ENCODE data around the gene AKIRIN2.
"Not testable (repeated sequence)": the region's sequence is repeated elsewhere in the genome, so short reads cannot be mapped to it uniquely, and the experiment has no call there.

The AKIRIN2 gene

DNA sequence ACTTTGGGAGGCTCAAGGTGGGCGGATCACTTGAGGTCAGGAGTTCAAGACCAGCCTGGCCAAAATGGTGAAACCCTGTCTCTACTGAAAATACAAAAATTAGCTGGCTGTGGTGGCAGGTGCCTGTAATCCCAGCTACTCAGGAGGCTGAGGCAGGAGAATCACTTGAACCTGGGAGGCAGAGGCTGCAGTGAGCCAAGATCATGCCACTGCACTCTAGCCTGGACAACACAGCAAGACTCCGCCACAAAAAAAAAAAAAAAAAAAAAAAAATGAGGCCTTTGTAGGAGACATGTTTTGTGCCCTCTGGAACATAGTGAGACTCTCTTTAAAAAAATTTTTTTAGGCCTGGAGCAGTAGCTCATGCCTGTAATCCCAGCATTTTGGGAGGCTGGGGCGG is 10.7 kb upstream of the AKIRIN2 start:
- H3K27ac ChIP-seq (ENCODE audit: low read depth, low read length); H2BK15ac ChIP-seq (replicated peaks; ENCODE audit: low read depth); H3K4ac ChIP-seq (ENCODE audit: low read depth, low read length); H3K23ac ChIP-seq (ENCODE audit: low read length); H3K36me3 ChIP-seq (ENCODE audit: control insufficient read depth, insufficient read depth, low read length); H3K9ac ChIP-seq (ENCODE audit: low read length); H2BK5ac ChIP-seq (ENCODE audit: low read length); H2AK5ac ChIP-seq (ENCODE audit: low read length); H3K4me1 ChIP-seq (ENCODE audit: control insufficient read depth, low read depth, low read length); H4K8ac ChIP-seq (ENCODE audit: low read depth, low read length); H3K79me1 ChIP-seq (ENCODE audit: low read length); H3K27me3 ChIP-seq (ENCODE audit: insufficient read depth, low read length, poor library complexity); H3K18ac ChIP-seq (ENCODE audit: low read length); DNase-seq; H3K4me3 ChIP-seq (ENCODE audit: low read length); H4K5ac ChIP-seq (ENCODE audit: low read length); H3K79me2 ChIP-seq (ENCODE audit: control insufficient read depth, insufficient read depth, low read length); H2BK120ac ChIP-seq (ENCODE audit: low read depth, low read length); H3K56ac ChIP-seq (ENCODE audit: low read length); H3K4me2 ChIP-seq (ENCODE audit: low read length): not testable (repeated sequence)
- no CpG with 5 or more reads among the region's 3 CpGs for WGBS (ENCODE audit: extremely low coverage, insufficient coverage, low lambda C conversion rate)

- DNase-seq, result no peak
- no peak overlapping the region for H3K4me2 ChIP-seq (ENCODE audit: low read length)
- H3K18ac ChIP-seq (ENCODE audit: low read length), result no peak overlapping the region
- H2BK5ac ChIP-seq (ENCODE audit: low read length), result no peak overlapping the region
- H3K4me1 ChIP-seq (ENCODE audit: control insufficient read depth, low read depth, low read length), result no peaks in the 10 kb centered on the region
- H3K23ac ChIP-seq (ENCODE audit: low read length), result no peak overlapping the region
- no peaks in the 10 kb centered on the region for H3K79me1 ChIP-seq (ENCODE audit: low read length)
- H2AK5ac ChIP-seq (ENCODE audit: low read length), result no peak overlapping the region
- no peak overlapping the region for H2BK15ac ChIP-seq (replicated peaks; ENCODE audit: low read depth)
- no peak overlapping the region for H3K4me3 ChIP-seq (ENCODE audit: low read length)
- H3K9ac ChIP-seq (ENCODE audit: low read length), result no peak overlapping the region
- H3K36me3 ChIP-seq (ENCODE audit: control insufficient read depth, insufficient read depth, low read length), result no peaks in the 10 kb centered on the region
- no CpG with 5 or more reads among the region's 3 CpGs for WGBS (ENCODE audit: extremely low coverage, insufficient coverage, low lambda C conversion rate)
- H3K4ac ChIP-seq (ENCODE audit: low read depth, low read length), result no peak overlapping the region
- H3K27me3 ChIP-seq (ENCODE audit: insufficient read depth, low read length, poor library complexity), result no peaks in the 10 kb centered on the region
- H2BK120ac ChIP-seq (ENCODE audit: low read depth, low read length), result no peak overlapping the region
- H4K5ac ChIP-seq (ENCODE audit: low read length), result no peak overlapping the region
- H4K8ac ChIP-seq (ENCODE audit: low read depth, low read length), result no peak overlapping the region
- no peaks in the 10 kb centered on the region for H3K79me2 ChIP-seq (ENCODE audit: control insufficient read depth, insufficient read depth, low read length)
- H3K56ac ChIP-seq (ENCODE audit: low read length), result no peak overlapping the region
- no peak overlapping the region for H3K27ac ChIP-seq (ENCODE audit: low read depth, low read length)
These were observed 8.1 kb upstream of the AKIRIN2 start for GRCh38 chr6:87710090-87710489.

DNA sequence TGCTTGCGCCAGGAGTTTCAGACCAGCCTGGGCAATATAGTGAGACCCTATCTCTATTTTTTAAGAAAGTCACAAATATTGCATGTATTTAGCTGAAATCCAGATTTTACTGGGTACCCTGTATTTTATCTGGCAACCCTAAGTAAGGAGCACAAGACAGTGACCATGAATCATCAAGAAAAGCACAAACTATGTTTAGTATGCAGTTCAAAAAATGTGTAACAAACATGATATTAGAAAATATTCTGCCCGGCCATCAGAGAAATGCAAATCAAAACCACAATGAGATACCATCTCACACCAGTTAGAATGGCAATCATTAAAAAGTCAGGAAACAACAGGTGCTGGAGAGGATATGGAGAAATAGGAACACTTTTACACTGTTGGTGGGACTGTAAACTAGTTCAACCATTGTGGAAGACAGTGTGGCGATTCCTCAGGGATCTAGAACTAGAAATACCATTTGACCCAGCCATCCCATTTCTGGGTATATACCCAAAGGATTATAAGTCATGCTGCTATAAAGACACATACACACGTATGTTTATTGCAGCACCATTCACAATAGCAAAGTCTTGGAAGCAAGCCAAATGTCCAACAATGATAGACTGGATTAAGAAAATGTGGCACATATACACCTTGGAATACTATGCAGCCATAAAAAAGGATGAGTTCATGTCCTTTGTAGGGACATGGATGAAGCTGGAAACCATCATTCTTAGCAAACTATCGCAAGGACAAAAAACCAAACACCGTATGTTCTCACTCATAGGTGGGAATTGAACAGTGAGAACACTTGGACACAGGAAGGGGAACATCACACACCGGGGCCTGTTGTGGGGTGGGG is 6.8 kb upstream of the AKIRIN2 start:
- not testable (repeated sequence) for H2BK5ac ChIP-seq (ENCODE audit: low read length); H3K9ac ChIP-seq (ENCODE audit: low read length); H3K18ac ChIP-seq (ENCODE audit: low read length); H3K79me2 ChIP-seq (ENCODE audit: control insufficient read depth, insufficient read depth, low read length); H3K23ac ChIP-seq (ENCODE audit: low read length); H3K56ac ChIP-seq (ENCODE audit: low read length); H3K27ac ChIP-seq (ENCODE audit: low read depth, low read length); H3K4me3 ChIP-seq (ENCODE audit: low read length); H3K79me1 ChIP-seq (ENCODE audit: low read length); H2BK15ac ChIP-seq (replicated peaks; ENCODE audit: low read depth); H3K4me2 ChIP-seq (ENCODE audit: low read length); H3K4me1 ChIP-seq (ENCODE audit: control insufficient read depth, low read depth, low read length); H3K27me3 ChIP-seq (ENCODE audit: insufficient read depth, low read length, poor library complexity); H3K36me3 ChIP-seq (ENCODE audit: control insufficient read depth, insufficient read depth, low read length); H4K5ac ChIP-seq (ENCODE audit: low read length); DNase-seq; H3K4ac ChIP-seq (ENCODE audit: low read depth, low read length); H2AK5ac ChIP-seq (ENCODE audit: low read length); H2BK120ac ChIP-seq (ENCODE audit: low read depth, low read length); H4K8ac ChIP-seq (ENCODE audit: low read depth, low read length)
- WGBS (ENCODE audit: extremely low coverage, insufficient coverage, low lambda C conversion rate), result no CpG with 5 or more reads among the region's 7 CpGs

DNA sequence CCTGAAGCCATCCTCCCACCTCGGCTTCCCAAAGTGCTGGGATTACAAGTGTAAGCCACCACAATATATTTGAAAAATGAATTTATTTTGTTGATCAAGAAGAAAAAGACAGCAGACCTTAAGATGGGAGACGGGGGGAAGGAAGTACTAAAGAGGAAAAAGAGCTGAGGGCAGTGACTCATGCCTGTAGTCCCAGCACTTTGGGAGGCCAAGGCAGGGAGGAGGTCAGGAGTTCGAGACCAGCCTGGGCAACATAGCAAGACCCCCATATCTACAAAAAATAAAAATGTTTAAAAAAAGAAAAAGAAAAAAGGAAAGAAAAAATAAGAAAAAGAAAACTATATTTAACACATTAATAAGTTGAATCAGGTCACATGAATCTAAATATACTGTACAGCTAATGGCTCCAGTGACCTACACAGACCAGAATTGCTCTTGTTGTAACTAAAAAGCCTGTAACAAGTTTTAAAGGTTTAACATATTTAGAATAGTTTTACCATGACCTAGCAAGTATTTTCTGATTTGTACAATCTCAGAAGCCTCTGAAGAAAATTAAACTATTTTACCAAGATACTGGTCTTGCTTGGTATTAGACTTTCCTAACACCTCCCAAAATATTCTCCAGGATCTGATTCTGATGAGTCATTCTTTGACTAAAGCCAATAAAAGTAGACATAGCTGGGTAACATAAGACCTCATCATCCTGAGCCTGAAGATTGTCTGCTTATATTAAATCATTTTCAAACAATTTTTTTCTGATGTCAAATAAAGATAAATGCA is 4.3 kb upstream of the AKIRIN2 start:
- Histone ChIP-seq H2BK120ac (ENCODE audit: low read depth, low read length) (no peak overlapping the region), H3K27me3 (ENCODE audit: insufficient read depth, low read length, poor library complexity) (no peaks in the 10 kb centered on the region), H2BK15ac (replicated peaks; ENCODE audit: low read depth) (no peak overlapping the region), H3K23ac (ENCODE audit: low read length) (no peak overlapping the region), H3K79me2 (ENCODE audit: control insufficient read depth, insufficient read depth, low read length) (peaks cover 6% of the 10 kb centered on the region), H3K4me2 (ENCODE audit: low read length) (no peak overlapping the region), H3K18ac (ENCODE audit: low read length) (no peak overlapping the region), H3K4ac (ENCODE audit: low read depth, low read length) (no peak overlapping the region), H3K56ac (ENCODE audit: low read length) (no peak overlapping the region), H2BK5ac (ENCODE audit: low read length) (no peak overlapping the region), H3K9ac (ENCODE audit: low read length) (no peak overlapping the region), H4K8ac (ENCODE audit: low read depth, low read length) (no peak overlapping the region), H3K79me1 (ENCODE audit: low read length) (no peaks in the 10 kb centered on the region), H3K27ac (ENCODE audit: low read depth, low read length) (no peak overlapping the region), H4K5ac (ENCODE audit: low read length) (no peak overlapping the region), H3K4me3 (ENCODE audit: low read length) (no peak overlapping the region), H3K4me1 (ENCODE audit: control insufficient read depth, low read depth, low read length) (no peaks in the 10 kb centered on the region), H2AK5ac (ENCODE audit: low read length) (no peak overlapping the region), H3K36me3 (ENCODE audit: control insufficient read depth, insufficient read depth, low read length) (no peaks in the 10 kb centered on the region)
- DNase-seq, result no peak
- no CpG with 5 or more reads among the region's 3 CpGs for WGBS (ENCODE audit: extremely low coverage, insufficient coverage, low lambda C conversion rate)

DNA sequence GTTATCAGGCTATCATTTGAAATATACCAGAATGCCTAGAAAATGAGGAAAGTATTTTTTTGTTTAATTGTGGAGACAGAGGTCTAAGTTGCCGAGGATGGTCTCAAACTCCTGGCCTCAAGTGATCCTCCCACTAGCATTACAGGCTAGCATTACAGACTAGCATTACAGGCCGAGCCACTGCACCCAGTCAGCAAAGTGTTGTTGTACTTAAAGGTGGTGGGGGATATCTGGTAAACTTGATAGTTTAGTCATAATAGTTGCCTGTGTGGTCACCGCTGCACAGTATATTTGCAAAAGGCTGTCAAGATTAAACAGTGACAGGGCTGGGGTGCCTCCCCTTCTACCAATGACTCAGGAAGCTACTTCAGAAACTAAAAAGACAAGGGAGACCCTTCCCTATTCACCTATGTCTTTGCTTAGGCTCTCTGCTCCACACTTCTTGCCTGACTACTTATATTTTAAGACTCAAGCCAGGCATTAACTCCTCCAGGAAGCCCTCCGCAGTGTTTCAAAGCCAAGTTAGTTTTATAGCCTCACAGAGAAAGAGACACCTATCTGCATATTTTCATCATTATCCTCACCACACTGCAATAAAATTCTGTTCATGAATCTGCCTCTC is 3.1 kb upstream of the AKIRIN2 start:
- peak overlapping the region; percentile 84 for H3K18ac ChIP-seq (ENCODE audit: low read length)
- no peak overlapping the region for H2AK5ac ChIP-seq (ENCODE audit: low read length)
- no peak overlapping the region for H4K8ac ChIP-seq (ENCODE audit: low read depth, low read length)
- H3K23ac ChIP-seq (ENCODE audit: low read length), result no peak overlapping the region
- H3K9ac ChIP-seq (ENCODE audit: low read length), result no peak overlapping the region
- WGBS (ENCODE audit: extremely low coverage, insufficient coverage, low lambda C conversion rate), result no CpG with 5 or more reads among the region's 4 CpGs
- H3K79me2 ChIP-seq (ENCODE audit: control insufficient read depth, insufficient read depth, low read length), result peaks cover 18% of the 10 kb centered on the region
- no peaks in the 10 kb centered on the region for H3K27me3 ChIP-seq (ENCODE audit: insufficient read depth, low read length, poor library complexity)
- no peak overlapping the region for H3K27ac ChIP-seq (ENCODE audit: low read depth, low read length)
- H3K79me1 ChIP-seq (ENCODE audit: low read length), result no peaks in the 10 kb centered on the region
- H2BK5ac ChIP-seq (ENCODE audit: low read length), result no peak overlapping the region
- H3K36me3 ChIP-seq (ENCODE audit: control insufficient read depth, insufficient read depth, low read length), result no peaks in the 10 kb centered on the region
- DNase-seq, result no peak
- H3K4me1 ChIP-seq (ENCODE audit: control insufficient read depth, low read depth, low read length), result no peaks in the 10 kb centered on the region
- no peak overlapping the region for H2BK120ac ChIP-seq (ENCODE audit: low read depth, low read length)
- H4K5ac ChIP-seq (ENCODE audit: low read length), result no peak overlapping the region
- H3K4me2 ChIP-seq (ENCODE audit: low read length), result no peak overlapping the region
- H3K4me3 ChIP-seq (ENCODE audit: low read length), result no peak overlapping the region
- H3K56ac ChIP-seq (ENCODE audit: low read length), result no peak overlapping the region
- H3K4ac ChIP-seq (ENCODE audit: low read depth, low read length), result no peak overlapping the region
- no peak overlapping the region for H2BK15ac ChIP-seq (replicated peaks; ENCODE audit: low read depth)
